Ramos (cell line): ENCODE results near the gene MED29.

ENCODE experiments used
- in situ Hi-C: fragments of 300-500 bp; cut with MboI; formaldehyde crosslinking; loops from one replicate; pipeline ENCODE4 v1.14.3; 2022; ENCODE audit warnings: low sequenced_read_pairs; ENCODE audit not compliant: unreplicated experiment

MED29 gene

DNA sequence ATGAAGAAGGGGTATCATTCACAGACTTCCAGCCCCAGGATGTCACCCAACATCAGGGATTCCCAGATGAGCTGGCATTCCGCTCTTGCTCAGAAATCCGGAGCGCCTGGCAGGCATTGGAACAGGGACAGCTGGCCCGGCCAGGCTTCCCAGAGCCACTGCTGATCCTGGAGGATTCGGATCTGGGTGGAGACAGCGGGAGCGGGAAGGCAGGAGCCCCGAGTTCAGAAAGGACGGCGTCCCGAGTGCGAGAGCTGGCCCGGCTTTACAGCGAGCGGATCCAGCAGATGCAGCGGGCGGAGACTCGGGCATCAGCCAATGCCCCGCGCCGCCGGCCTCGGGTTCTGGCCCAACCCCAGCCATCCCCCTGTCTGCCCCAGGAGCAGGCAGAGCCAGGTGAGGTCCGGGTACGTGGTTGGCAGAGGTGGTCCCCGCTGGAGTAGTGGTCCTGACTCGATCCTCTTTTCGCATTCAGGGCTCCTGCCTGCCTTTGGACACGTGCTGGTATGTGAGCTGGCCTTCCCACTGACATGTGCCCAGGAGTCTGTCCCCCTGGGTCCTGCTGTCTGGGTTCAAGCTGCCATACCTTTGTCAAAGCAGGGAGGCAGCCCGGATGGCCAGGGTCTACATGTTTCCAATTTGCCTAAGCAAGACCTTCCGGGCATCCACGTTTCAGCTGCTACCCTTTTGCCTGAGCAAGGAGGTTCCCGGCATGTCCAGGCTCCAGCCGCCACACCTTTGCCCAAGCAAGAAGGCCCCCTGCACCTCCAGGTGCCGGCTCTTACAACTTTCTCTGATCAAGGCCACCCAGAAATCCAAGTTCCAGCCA lies 32.3 kb downstream of the MED29 start:
- in situ Hi-C loops = no loop called here

DNA sequence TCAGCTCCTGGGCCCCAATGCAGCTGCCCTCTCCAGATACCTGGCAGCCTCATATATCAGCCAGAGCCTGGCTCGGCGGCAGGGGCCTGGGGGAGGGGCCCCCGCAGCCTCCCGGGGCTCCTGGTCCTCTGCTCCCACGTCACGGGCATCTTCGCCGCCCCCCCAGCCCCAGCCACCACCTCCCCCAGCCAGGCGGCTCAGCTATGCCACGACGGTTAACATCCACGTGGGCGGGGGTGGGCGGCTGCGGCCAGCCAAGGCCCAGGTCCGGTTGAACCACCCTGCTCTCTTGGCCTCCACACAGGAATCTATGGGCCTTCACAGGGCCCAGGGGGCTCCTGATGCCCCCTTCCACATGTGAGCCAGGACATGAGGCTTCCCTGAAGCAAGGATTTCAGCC lies 33.8 kb downstream of the MED29 start:
- in situ Hi-C loops = loop anchor here (25.0 kb wide), 1 partner anchor 412 kb away; the partner anchor contains the start of genes DYRK1B and FBL

DNA sequence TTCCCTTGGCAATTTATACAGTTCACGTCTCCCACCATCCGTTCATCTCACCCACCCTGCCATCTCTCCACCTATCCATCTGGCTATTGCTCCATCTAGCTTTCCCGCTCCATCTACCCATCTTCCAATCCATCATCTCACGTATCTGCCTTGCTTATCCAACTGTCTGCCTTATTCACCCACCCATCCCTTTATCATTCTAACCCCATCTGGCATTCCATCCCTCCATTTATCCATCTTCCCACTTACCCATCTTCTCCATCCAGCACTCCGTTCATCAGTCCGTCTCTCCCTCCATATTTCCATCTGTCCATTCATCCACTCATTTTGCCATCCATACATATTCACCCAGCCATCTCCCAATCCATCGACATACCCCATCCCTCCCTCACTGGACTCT lies 34.6 kb downstream of the MED29 start:
- in situ Hi-C loops = loop anchor here (25.0 kb wide), 1 partner anchor 412 kb away; the partner anchor contains the start of genes DYRK1B and FBL

GRCh38 chr19:39426170-39426569 lies 35.0 kb downstream of the MED29 start:
- in situ Hi-C loops = loop anchor here (25.0 kb wide), 1 partner anchor 411 kb away; the partner anchor contains the start of genes DYRK1B and FBL

GRCh38 chr19:39427707-39428106 lies 36.5 kb downstream of the MED29 start:
- in situ Hi-C loops = loop anchor here (25.0 kb wide), 1 partner anchor 410 kb away; the partner anchor contains the start of genes DYRK1B and FBL

DNA sequence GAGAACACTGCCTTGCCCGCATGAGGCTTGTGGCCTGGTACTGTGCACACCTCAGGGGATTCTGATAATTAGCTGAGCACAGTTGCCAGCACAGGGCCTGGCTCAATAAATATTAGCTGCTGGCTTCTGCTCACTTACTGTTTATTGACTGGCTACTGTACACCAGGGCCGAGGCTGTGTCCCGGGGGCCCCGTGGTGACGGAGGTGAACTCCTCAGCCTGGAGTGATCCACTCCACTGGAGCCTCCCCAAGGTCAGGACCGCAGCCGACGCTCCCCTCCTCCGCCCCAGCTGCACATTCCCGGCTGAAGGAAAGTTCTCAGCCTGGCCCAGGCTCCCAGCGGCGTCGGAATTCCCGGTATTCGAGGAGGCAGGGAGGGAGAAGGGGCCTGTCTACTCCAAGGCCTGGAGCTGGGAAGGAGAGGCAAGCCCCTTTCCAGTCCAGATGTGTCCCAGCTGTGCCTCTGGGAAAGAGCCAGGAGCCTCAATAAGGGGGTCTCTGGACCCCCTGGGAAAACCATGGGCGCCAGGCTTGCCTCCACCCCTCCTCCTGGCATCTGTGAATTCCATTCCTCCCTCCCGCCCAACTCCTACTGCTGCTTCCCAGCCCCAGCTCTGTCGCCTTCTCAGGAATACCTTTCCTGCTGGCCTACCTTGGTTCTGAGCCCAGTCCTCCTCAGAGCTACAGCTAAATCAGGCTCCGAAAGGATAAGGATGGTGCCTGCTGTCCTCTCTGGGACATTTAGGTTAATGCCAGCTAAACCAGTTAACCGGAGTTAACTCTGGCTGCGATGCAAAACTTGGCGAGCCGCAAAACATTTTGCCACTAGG lies 37.3 kb downstream of the MED29 start:
- in situ Hi-C loops = loop anchor here (25.0 kb wide), 1 partner anchor 409 kb away; the partner anchor contains the start of genes DYRK1B and FBL

DNA sequence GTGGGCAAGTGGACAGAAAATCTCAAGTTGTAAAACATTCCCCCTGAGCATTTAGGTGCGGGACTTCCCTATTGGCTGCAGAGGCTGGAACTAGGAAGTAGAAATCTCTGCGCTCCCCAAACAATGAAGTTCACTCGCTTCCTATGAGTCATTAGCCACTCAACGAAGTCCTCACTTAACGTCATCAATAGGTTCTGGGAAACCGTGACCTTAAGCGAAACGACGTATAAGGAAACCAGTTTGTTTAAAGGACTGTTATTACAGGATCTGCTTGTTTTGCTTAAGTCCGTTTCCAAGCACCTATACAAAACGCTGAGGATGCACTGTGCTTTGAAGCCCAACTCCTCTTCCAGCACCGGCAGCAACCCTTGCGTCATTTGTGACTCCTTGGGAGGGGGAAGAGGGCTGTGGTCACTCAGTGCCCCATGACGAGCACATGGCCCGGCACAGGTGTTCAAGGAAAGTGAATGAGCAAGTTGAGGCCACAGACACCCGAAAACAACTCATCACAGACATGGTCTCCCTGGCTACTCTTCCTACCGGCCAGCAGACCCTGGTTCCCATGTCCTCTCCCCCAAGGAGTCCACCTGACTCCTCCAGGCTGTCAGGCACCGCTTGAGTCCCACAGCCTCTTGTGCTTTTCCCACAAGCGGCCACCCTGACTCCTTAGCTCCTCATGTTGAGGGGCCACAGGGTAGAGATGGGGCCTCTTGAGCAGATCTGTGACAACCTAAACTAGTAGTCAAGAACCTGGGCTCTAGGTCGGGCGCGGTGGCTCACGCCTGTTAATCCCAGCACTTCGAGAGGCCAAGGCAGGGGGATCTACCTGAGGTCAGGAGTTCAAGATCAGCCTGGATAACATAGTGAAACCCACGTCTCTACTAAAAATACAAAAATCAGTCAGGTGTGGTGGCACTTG lies 39.8 kb downstream of the MED29 start:
- in situ Hi-C loops = loop anchor here (25.0 kb wide), 1 partner anchor 406 kb away; the partner anchor contains the start of genes DYRK1B and FBL

DNA sequence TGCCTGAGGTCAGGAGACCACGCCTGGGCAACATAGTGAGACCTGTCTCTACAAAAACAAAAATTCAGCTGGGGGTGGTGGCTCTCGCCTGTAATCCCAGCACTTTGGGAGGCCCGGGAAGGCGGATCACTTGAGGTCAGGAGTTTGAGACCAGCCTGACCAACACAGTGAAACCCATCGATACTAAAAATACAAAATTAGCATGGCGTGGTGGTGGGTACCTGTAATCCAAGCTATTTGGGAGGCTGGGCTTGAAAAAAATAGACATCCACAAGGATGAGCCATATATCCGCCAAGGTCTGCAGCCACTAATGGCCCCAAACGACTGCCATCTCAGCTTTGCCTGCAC lies 41.5 kb downstream of the MED29 start:
- in situ Hi-C loops = loop anchor here (25.0 kb wide), 1 partner anchor 405 kb away; the partner anchor contains the start of genes DYRK1B and FBL

GRCh38 chr19:39433480-39434079 lies 42.4 kb downstream of the MED29 start:
- in situ Hi-C loops = loop anchor here (25.0 kb wide), 1 partner anchor 404 kb away; the partner anchor contains the start of genes DYRK1B and FBL

- in situ Hi-C loops = loop anchor here (25.0 kb wide), 1 partner anchor 403 kb away; the partner anchor contains the start of genes DYRK1B and FBL
Measured at GRCh38 chr19:39434123-39435076, 43.2 kb downstream of the MED29 start.

DNA sequence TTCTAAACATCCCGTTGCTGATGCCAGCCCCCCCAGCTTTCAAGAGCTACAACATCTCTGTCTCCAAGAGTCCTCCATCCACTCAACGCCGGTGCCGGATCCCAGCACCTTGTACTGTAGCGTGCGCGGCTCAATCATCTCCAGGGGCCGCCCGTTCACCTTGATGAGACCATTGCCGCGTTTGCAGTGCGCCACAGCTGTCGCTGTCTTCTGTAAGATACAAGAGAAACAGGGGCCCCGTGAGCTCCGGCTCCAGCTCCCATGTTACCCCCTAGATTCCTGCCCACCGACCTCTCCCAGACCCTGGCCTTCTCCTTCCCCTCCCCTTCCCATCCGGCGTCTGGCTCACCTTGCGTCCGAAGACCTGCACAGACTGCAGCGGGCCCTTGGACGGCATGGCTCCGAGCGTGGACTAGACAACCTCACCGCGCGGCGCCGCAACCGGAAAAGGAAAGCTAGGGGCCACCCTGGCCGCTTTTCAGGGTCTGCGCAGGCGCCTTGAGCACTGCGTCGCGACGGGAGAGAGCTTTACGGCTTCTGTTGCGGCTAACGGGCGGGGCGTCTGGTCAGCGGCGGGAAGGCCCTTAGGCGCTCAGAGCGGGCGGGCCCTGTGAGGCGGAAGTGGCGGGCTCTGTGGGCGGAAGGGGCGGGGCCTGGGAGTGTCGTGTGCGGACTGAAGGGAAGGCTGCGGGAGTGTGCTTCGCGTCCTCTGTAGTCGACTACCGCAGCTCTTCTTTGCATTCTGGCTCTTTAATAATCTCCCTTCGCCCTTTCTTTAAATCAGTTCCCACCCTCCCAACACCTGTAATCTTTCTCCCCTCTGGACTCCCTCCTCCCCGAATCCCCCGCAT lies 44.5 kb downstream of the MED29 start, which contains the start of gene RPS16:
Gene RPS16, minus strand, starts transcription at position 451 of the 851 bp plus-strand sequence. Its CDS starts 54 bp downstream, at position 397.
- in situ Hi-C loops = loop anchor here (25.0 kb wide), 1 partner anchor 402 kb away; the partner anchor contains the start of genes DYRK1B and FBL

- in situ Hi-C loops = loop anchor here (25.0 kb wide), 1 partner anchor 401 kb away; the partner anchor contains the start of genes DYRK1B and FBL
Measured at GRCh38 chr19:39436350-39436716, 45.2 kb downstream of the MED29 start.

DNA sequence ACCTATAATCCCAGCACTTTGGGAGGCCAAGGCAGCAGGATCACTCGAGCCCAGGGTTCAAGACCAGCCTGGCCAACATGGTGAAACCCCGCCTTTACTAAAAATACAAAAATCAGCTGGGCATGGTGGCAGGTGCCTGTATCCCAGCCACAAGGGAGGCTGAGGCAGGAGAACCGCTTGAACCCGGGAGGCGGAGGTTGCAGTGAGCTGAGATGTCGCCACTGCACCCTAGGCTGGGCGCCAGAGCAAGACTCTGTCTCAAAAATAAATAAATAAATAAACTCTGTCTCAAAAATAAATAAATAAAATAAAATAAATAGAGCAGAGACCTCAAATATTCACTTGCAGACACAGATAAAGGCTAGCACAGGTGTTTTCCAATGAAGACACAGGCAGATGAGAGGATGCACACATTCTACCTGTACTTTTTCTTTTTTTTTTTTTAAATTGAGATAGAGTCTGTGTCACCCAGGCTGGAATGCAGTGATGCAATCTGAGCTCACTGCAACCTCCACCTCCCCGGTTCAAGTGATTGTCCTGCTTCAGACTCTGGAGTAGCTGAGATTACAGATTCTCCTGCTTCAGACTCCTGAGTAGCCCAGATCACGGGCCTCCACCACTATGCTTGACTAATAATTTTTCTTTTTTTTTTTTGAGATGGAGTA lies 47.2 kb downstream of the MED29 start:
- in situ Hi-C loops = loop anchor here (25.0 kb wide), 1 partner anchor 399 kb away; the partner anchor contains the start of genes DYRK1B and FBL

DNA sequence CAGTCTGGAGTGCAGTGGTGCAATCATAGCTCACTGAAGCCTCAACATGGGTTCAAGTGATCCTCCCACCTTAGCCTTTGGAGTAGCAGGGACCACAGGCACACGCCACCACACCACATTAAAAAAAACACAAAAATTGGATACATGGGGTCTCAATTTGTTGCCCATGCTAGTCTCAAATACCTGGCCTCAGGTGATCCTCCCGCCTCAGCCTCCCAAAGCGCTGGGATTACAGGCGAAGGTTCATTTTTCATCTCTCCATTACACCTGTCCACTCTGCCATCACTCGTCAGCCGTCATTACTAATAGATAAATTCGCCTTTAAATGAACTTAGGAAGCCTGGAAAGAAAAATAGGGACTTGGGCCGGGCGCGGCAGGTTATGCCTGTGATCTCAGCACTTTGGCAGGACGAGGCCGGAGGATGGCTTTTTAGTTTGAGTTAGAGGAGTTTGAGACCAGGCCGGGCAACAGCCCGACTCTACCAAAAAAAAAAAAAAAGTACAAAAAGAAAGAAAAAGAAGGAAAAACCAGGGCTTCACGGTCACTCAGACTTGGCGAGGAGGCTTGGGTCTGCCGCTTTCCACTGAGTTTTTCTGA lies 53.5 kb downstream of the MED29 start:
- in situ Hi-C loops = loop anchor here (25.0 kb wide), 1 partner anchor 393 kb away; the partner anchor contains the start of genes DYRK1B and FBL

- in situ Hi-C loops = loop anchor here (25.0 kb wide), 1 partner anchor 392 kb away; the partner anchor contains the start of genes DYRK1B and FBL
Measured at GRCh38 chr19:39445196-39446111, 54.3 kb downstream of the MED29 start, which contains the start of gene SUPT5H. Gene SUPT5H, plus strand, starts transcription at chr19:39445582. Its CDS starts 309 bp downstream, at chr19:39445891.
